Kidney (tissue), 14 donors: ENCODE measurements around the gene FMN2. TPM values are rescaled to one million over a fixed set of nuclear protein-coding genes. Genes with fewer than 3 reads are reported as not detected.

Experiments
- DNase-seq, 5 donors: peaks; one replicate each; pipeline ENCODE4 v3.0.0-alpha.2; 2013 to 2020
- FAIRE-seq: peaks from 2 replicates; lab custom pipeline; 2012; peaks lifted over from hg19 to GRCh38; lab: Jason Lieb, UNC
- H3K27ac ChIP-seq, 2 donors: one replicate each; pipeline ENCODE4 v1.7.0; 2013; ENCODE audit warnings: low read depth in 2 of 2, low read length in 2 of 2, inconsistent platforms in 1 of 2
- H3K27me3 ChIP-seq: one replicate; pipeline ENCODE4 v1.7.1; 2013; ENCODE audit warnings: low read length, inconsistent platforms; ENCODE audit not compliant: control insufficient read depth, insufficient read depth
- H3K36me3 ChIP-seq, 3 donors: one replicate each; pipeline versions ENCODE4 v1.7.0 to v1.7.1; 2013; ENCODE audit warnings: low read length in 3 of 3, control low read depth in 1 of 3, inconsistent platforms in 1 of 3; ENCODE audit not compliant: insufficient read depth in 3 of 3, control insufficient read depth in 2 of 3
- H3K4me1 ChIP-seq, 3 donors: one replicate each; pipeline versions ENCODE4 v1.7.0 to v1.7.1; 2013; ENCODE audit warnings: low read length in 3 of 3, inconsistent platforms in 1 of 3, low read depth in 1 of 3; ENCODE audit not compliant: control insufficient read depth in 2 of 3, insufficient read depth in 2 of 3
- H3K4me3 ChIP-seq, 3 donors: one replicate each; pipeline versions ENCODE4 v1.7.0 to v1.8.1; 2013; ENCODE audit warnings: low read length in 3 of 3, control low read depth in 1 of 3, inconsistent platforms in 1 of 3
- H3K9ac ChIP-seq, 3 donors: one replicate each; pipeline versions ENCODE4 v1.7.0 to v1.7.1; 2013; ENCODE audit warnings: low read length in 3 of 3, control low read depth in 1 of 3, inconsistent platforms in 1 of 3
- H3K9me3 ChIP-seq, 3 donors: one replicate each; pipeline versions ENCODE4 v1.7.0 to v1.7.1; 2013; ENCODE audit warnings: low read length in 3 of 3, control low read depth in 1 of 3, inconsistent platforms in 1 of 3; ENCODE audit not compliant: control insufficient read depth in 2 of 3, insufficient read depth in 1 of 3
- CTCF ChIP-seq: IDR thresholded peaks from 3 replicates; pipeline ENCODE4 v1.5.1; 2012; ENCODE audit warnings: mild to moderate bottlenecking, moderate library complexity, borderline replicate concordance; ENCODE audit not compliant: insufficient read depth; ENCODE audit errors: extremely low read depth
- intact Hi-C: fragments of 100-400 bp; cut with DNase I; formaldehyde crosslinking; loops from one replicate; pipeline ENCODE4 v1.11.1; 2022
- polyA plus RNA-seq: library from polyadenylated mRNA; stranded (reverse); fragments of 350-450 nt; fragmentation: Illumina TruSeq; extraction: RNeasy Lipid Tissue Mini Kit (QIAGEN cat#74804); gene quantifications from one replicate; pipeline ENCODE4 v1.2.3, GENCODE V29; 2014; ENCODE audit warnings: low read depth, low replicate concordance; ENCODE audit not compliant: insufficient read depth
- total RNA-seq: library from RNA; stranded (reverse); fragmentation: NEBNext Ultra II Directional; extraction: Animal tissue kit (Norgen Biotek cat#: 25700); gene quantifications from one replicate; pipeline ENCODE4 v1.2.1, GENCODE V29; 2021
- donor health status: control.
- donor health status: control.
- donor health status: control.
- donor health status: control.
- donor health status: control.
- donor health status: DM: yes; HTN: yes; CAD: no.
- donor health status: Normal renal cell carcinoma (clear cell type).

FMN2 gene
- total and polyA plus RNA-seq, 2 donors from 2014 or later: 0.06 to 3.4 TPM

GRCh38 chr1:240516069-240516468 lies 424.4 kb downstream of the FMN2 start:
- Histone ChIP-seq H3K36me3 (no peaks in the 10 kb centered on the region), H3K9me3 (no peaks in the 10 kb centered on the region), H3K4me1 (no peaks in the 10 kb centered on the region), H3K27me3 (no peaks in the 10 kb centered on the region), H3K9ac (no peak overlapping the region), H3K4me3 (no peak overlapping the region), H3K27ac (no peak overlapping the region)
- intact Hi-C loops: no loop called here
- FAIRE-seq (no peak), DNase-seq (no peak)
- TF ChIP-seq CTCF: no peak

- DNase-seq (no peak), FAIRE-seq (no peak)
- Histone ChIP-seq H3K4me3 (no peak overlapping the region), H3K9me3 (no peaks in the 10 kb centered on the region), H3K27ac (no peak overlapping the region), H3K36me3 (no peaks in the 10 kb centered on the region), H3K4me1 (no peaks in the 10 kb centered on the region), H3K27me3 (no peaks in the 10 kb centered on the region), H3K9ac (no peak overlapping the region)
- intact Hi-C loops: no loop called here
- TF ChIP-seq CTCF: no peak
These were observed 426.2 kb downstream of the FMN2 start for GRCh38 chr1:240517891-240518290.

GRCh38 chr1:240522122-240522822 lies 430.6 kb downstream of the FMN2 start:
- Histone ChIP-seq H3K9ac (no peak overlapping the region), H3K27me3 (no peaks in the 10 kb centered on the region), H3K36me3 (no peaks in the 10 kb centered on the region), H3K27ac (no peak overlapping the region), H3K9me3 (no peaks in the 10 kb centered on the region), H3K4me1 (no peaks in the 10 kb centered on the region), H3K4me3 (no peak overlapping the region)
- DNase-seq (no peak), FAIRE-seq (no peak)
- TF ChIP-seq CTCF: no peak
- intact Hi-C loops: no loop called here
